Ectodermal cell (in vitro differentiated cells): ENCODE measurements around the gene EYA3. TPM values are rescaled to one million over a fixed set of nuclear protein-coding genes. Genes with fewer than 3 reads are reported as not detected.
A peak's percentile ranks its signal among the peaks of the same experiment; 100 is the strongest.

Experiments
- H3K27ac ChIP-seq: 2 replicates; pipeline ENCODE4 v1.7.0; 2013; ENCODE audit warnings: mild to moderate bottlenecking, low read depth, low read length; ENCODE audit not compliant: insufficient read depth, poor library complexity, severe bottlenecking
- H3K27me3 ChIP-seq: 2 replicates; pipeline ENCODE4 v1.7.0; 2013; ENCODE audit warnings: mild to moderate bottlenecking, low read length; ENCODE audit not compliant: insufficient read depth, control insufficient read depth, poor library complexity, severe bottlenecking
- H3K36me3 ChIP-seq: one replicate; pipeline ENCODE4 v1.7.0; 2013; ENCODE audit warnings: low read length; ENCODE audit not compliant: control insufficient read depth, insufficient read depth
- H3K4me1 ChIP-seq: one replicate; pipeline ENCODE4 v1.7.0; 2013; ENCODE audit warnings: low read length; ENCODE audit not compliant: control insufficient read depth, insufficient read depth
- H3K4me3 ChIP-seq: 2 replicates; pipeline ENCODE4 v1.7.0; 2013; ENCODE audit warnings: low read depth, low read length, control low read depth; ENCODE audit not compliant: insufficient read depth
- H3K9me3 ChIP-seq: 2 replicates; pipeline ENCODE4 v1.7.0; 2013; ENCODE audit warnings: mild to moderate bottlenecking, low read length, moderate library complexity; ENCODE audit not compliant: control insufficient read depth
- WGBS, 2 experiments: methylation state at CpG; one replicate each; pipeline ENCODE4 v1.1.7; 2013; ENCODE audit warnings: missing lambda C conversion rate in 2 of 2; 5-methylcytosine and 5-hydroxymethylcytosine counted together
- polyA plus RNA-seq, 4 experiments: library from polyadenylated mRNA; stranded (reverse); fragments of 50-300 nt; gene quantifications; one replicate each; pipeline ENCODE4 v1.2.3, GENCODE V29; 2013

The EYA3 gene, protein sequence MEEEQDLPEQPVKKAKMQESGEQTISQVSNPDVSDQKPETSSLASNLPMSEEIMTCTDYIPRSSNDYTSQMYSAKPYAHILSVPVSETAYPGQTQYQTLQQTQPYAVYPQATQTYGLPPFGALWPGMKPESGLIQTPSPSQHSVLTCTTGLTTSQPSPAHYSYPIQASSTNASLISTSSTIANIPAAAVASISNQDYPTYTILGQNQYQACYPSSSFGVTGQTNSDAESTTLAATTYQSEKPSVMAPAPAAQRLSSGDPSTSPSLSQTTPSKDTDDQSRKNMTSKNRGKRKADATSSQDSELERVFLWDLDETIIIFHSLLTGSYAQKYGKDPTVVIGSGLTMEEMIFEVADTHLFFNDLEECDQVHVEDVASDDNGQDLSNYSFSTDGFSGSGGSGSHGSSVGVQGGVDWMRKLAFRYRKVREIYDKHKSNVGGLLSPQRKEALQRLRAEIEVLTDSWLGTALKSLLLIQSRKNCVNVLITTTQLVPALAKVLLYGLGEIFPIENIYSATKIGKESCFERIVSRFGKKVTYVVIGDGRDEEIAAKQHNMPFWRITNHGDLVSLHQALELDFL
- 32.1 TPM for polyA plus RNA-seq (2013, experiment 1 of 4)
- 30.9 TPM for polyA plus RNA-seq (2013, experiment 2 of 4)
- 24.0 TPM for polyA plus RNA-seq (2013, experiment 3 of 4)
- 26.4 TPM for polyA plus RNA-seq (2013, experiment 4 of 4)

DNA sequence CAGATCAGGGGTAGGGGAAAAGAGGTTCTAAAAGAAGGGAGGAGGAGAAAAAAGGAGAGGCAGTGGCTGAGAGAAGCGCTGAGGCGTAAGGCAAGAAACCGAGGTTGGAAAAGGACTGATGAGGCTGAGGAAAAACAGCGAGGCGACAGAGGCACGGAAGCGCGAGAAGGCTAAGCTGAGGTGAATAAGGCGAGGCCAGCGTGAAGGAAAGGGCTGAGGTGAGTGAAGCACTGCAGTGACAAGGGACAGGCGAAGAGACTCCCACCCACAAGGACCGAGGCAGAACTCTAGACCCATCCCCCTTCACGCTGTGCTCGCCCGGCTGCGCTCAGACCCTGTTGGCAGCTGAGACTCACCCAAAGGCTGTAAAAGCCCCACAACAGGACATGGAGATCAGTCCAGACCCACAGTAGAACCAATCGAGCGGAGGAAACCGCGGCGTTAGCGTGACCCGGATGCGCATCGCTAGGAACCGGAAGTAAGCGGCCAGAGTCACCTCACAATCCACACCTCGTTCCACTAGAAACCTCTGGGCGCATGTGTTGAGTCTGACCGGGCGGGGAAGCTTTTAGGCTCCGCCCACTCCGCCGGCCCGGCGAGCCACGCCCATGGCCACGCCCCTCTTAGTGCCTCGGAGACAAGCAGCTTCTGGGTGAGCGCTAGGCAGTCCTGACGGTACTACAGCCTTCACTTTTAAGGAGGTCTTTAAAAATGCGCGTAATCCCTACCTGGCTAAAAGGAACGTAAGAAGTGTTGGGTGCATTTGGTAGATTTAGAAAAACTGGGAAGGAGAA lies at the start of gene EYA3:
Gene EYA3 (minus strand): TSS at position 443 of the 794 bp plus-strand sequence. CDS start 30,584 bp downstream, outside the sequence.
- no peaks in the 10 kb centered on the region for H3K27me3 ChIP-seq
- no peaks in the 10 kb centered on the region for H3K9me3 ChIP-seq
- H3K4me1 ChIP-seq = peaks cover 6% of the 10 kb centered on the region
- WGBS, 2 experiments = 0 to 1% methylated on average over 44 of the region's 44 CpGs
- no peaks in the 10 kb centered on the region for H3K36me3 ChIP-seq
- peak within 1 kb of the TSS; percentile 59 for H3K4me3 ChIP-seq
- peak within 1 kb of the TSS; percentile 81 for H3K27ac ChIP-seq

DNA sequence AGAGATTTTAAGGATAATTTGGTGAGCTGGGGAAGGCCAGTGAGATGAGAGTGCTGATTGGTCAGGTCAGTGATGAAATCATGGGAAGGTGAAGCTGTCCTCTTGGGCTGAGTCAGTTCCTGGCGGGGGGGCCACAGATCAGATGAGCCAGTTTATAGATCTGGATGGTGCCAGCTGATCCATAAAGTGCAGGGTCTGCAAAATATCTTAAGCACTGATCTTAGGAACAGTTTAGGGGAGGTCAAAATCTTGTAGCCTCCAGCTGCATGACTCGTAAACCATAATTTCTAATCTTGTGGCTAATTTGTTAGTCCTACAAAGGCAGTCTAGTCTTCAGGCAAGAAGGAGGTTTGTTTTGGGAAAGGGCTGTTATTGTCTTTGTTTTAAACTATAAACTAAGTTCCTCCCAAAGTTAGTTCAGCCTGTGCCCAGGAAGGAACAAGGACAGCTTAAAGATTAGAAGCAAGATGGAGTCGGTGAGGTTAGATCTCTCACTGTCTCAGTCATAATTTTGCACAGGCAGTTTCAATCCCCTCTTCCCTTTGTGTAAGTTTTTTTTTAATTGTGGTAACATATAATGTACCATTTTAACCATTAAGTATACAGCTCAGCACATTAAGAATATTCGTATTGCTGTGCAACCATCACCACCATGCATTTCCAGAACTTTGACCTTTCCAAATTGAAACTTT lies 48.7 kb upstream of the EYA3 start:
- Histone ChIP-seq H3K27me3 (no peaks in the 10 kb centered on the region), H3K27ac (no peak overlapping the region), H3K4me3 (no peak overlapping the region), H3K36me3 (no peaks in the 10 kb centered on the region), H3K9me3 (no peaks in the 10 kb centered on the region), H3K4me1 (no peaks in the 10 kb centered on the region)
- 95 to 97% methylated on average over 4 of the region's 4 CpGs for WGBS, 2 experiments

DNA sequence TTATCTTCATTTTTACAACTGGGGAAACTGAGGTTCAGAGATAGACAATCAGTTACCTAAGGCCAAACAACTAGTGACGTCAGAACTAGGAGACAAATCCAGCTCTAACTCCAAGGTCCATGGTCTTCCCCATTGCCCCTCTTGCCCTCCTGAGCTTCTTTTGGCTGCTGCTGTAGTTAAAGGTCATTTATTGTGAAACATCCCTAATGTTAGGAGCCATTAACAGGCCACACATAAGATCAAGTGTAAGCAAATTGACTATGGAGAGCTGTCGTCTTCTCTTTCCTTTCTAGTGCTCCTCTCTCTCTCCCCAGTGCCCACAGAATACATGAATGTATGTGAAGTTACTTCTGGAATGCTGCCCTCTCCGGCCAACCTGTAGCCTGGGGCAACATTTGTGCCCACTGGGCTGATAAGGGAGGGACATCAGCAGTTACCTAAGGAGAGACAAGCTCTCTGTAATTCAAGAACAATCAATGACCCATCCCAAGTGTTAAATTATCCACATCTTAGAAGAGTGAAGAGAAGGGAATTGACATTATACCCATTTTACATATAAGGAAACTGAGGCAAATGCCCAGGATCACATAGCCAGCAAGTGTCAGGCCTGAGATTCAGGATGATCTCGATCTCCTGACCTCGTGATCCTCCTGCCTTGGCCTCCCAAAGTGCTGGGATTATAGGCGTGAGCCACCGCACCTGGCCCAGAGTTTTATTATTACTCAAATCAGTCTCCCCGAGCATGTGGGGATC lies 47.9 kb upstream of the EYA3 start:
- Histone ChIP-seq H3K9me3 (no peaks in the 10 kb centered on the region), H3K27ac (no peak overlapping the region), H3K27me3 (no peaks in the 10 kb centered on the region), H3K4me3 (no peak overlapping the region), H3K4me1 (no peaks in the 10 kb centered on the region), H3K36me3 (no peaks in the 10 kb centered on the region)
- 84 to 90% methylated on average over 8 of the region's 8 CpGs for WGBS, 2 experiments

DNA sequence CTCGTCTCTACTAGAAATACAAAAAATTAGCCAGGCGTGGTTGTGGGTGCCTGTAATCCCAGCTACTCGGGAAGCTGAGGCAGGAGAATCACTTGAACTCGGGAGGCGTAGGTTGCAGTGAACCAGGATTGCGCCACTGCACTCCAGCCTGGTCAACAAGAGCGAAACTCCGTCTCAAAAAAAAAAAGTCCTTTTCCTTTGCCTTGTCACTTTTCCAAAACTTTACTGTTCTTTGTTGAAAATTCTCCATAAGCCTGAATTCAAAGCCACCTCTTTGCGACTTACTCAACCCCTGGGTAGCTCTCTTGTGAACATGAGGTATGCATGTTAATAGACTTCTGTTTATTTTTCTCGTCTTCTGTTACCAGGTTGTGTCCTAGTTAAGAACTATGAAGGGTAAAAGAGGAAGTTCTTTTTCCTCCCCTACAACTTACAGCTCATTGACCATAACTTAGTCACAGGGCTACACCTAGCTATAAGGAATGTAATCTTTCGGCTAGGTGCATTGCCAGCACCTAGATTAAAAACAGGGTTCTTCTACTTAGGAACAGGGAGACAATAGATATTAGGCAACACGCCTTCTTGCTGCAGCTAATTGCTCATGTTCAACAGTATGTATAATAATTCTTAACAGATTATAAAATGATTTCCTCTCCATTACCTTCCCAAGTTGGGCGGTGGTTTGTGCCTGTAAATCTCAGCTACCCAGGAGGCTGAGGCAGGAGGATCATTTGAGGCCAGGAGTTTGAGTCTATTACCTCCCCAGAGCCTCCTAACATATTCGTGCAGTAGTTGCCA lies 47.2 kb upstream of the EYA3 start:
- 91% methylated on average over 12 to 14 of the region's 14 CpGs for WGBS, 2 experiments
- Histone ChIP-seq H3K36me3 (no peaks in the 10 kb centered on the region), H3K27ac (no peak overlapping the region), H3K4me1 (no peaks in the 10 kb centered on the region), H3K4me3 (no peak overlapping the region), H3K9me3 (no peaks in the 10 kb centered on the region), H3K27me3 (no peaks in the 10 kb centered on the region)

DNA sequence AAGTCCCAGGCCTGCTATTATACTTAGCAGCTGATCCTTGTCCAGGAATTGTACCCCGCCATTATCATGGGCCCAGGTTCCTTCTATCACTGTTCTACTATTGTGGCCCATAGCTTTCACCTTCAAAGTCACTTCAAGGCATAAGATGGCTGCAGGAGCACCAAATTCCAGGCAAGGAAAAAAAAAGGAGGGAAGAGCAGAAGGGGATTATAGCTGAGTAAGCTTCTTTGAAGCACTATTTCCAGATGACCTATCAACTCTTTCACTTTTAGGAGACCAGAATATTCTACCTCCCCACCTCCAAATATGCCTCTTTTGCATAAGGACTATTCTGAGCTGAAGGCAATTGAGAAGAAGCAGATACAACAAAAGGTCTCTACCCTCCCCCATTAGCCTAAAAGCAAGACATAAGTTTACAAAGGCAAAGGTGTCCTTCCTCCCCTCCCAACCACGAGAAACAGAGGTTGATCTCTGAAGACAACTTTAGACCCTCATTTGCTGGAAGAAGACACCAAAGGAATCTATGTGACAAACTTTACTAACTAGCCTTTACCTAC lies 46.3 kb upstream of the EYA3 start:
- WGBS, 2 experiments = 91 to 96% methylated on average over 2 of the region's 2 CpGs
- Histone ChIP-seq H3K4me3 (no peak overlapping the region), H3K27me3 (no peaks in the 10 kb centered on the region), H3K9me3 (no peaks in the 10 kb centered on the region), H3K27ac (no peak overlapping the region), H3K36me3 (no peaks in the 10 kb centered on the region), H3K4me1 (no peaks in the 10 kb centered on the region)

DNA sequence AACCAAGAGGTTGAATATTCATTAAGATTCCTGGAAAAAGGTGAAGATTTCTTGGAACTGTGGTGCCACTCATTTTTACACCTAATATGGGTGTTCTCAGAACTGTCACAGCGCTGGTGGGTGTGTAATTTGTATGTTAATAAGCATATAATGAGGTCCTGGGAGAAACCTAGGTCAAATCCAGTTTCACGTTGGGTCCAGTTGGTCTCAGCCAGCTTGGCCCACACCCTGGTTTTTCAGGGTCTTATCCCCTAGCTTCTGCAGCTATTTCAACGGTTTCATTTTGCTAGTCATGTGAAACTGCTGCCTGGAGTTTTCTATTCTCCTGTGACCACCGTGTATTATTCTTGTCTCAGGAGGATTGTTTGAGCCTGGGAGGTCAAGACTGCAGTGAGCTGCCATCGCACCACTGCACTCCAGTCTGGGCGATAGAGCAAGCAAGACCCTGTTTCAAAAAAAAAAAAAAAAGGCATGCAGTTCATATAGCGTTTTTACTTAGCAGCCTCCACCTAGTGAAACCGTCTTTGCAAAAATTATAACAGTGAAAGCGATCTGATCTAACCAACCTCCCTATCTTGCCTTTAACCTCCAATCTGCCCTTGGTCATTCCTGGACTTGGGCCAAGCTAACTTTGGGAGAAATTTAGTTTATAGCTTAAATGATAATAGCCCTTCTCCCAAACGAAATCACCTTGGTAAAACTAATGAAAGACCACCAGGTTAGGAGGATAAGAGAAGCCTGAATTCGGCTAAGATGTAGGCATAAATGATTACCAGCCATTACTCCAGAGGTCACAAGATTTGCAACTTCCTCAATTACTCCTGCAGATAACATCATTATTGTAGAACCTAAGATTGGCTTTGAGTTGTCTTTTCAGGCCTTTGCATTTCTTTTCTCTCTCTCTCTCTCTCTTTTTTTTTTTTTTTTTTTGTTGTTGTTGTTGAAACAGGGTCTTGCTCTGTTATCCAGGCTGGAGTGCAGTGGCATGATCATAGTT lies 44.1 kb upstream of the EYA3 start:
- no peaks in the 10 kb centered on the region for H3K4me1 ChIP-seq
- no peaks in the 10 kb centered on the region for H3K27me3 ChIP-seq
- 91 to 92% methylated on average over 11 of the region's 11 CpGs for WGBS, 2 experiments
- H3K9me3 ChIP-seq = no peaks in the 10 kb centered on the region
- H3K4me3 ChIP-seq = no peak overlapping the region
- no peak overlapping the region for H3K27ac ChIP-seq
- no peaks in the 10 kb centered on the region for H3K36me3 ChIP-seq

DNA sequence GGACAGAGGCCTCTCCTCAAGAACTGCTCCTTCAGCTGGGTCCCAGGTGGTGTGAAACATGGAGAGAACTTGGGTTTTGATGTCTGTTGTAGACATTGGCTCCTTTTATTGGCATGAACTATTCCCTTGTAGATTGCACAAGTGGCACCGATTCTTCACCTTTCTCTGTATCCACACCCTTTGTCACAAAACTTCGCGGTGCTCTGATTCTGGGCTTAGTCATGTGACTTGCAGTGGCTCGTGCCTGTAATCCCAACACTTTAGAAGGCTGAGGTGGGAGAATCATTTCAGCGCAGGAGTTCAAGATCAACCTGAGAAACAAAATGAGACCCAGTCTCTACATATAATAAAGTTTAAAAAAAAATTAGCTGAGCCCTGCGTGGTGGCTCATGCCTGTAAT lies 42.5 kb upstream of the EYA3 start:
- H3K9me3 ChIP-seq = no peaks in the 10 kb centered on the region
- H3K27me3 ChIP-seq = no peaks in the 10 kb centered on the region
- no peak overlapping the region for H3K27ac ChIP-seq
- H3K36me3 ChIP-seq = no peaks in the 10 kb centered on the region
- H3K4me3 ChIP-seq = no peak overlapping the region
- WGBS, 2 experiments = 81 to 92% methylated on average over 6 of the region's 6 CpGs
- no peaks in the 10 kb centered on the region for H3K4me1 ChIP-seq

DNA sequence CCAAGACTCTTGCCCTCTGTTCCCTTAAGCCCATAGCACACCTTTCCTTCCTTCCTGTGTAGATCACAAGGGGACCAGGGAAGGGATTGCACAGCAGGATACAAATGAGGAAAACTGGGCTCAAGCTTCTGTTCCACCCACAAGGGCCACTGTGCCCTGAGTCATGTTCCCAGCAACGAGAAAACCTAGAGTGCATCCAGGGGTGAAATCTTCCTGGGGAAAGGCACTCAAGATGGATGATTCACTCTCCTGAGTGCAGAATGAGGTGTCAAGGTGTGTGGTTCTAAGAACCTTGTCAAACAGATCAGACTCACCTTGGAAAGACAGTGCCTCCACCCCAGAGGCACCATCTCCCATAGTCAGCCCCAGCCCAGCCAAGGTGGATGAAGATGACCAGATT lies 40.7 kb upstream of the EYA3 start:
- 89 to 97% methylated on average over 1 of the region's 1 CpG for WGBS, 2 experiments
- H3K4me3 ChIP-seq = no peak overlapping the region
- no peaks in the 10 kb centered on the region for H3K4me1 ChIP-seq
- no peaks in the 10 kb centered on the region for H3K36me3 ChIP-seq
- H3K27me3 ChIP-seq = no peaks in the 10 kb centered on the region
- no peaks in the 10 kb centered on the region for H3K9me3 ChIP-seq
- no peak overlapping the region for H3K27ac ChIP-seq
